AG04450 (cell line): ENCODE data around the gene PHC2. TPM values are rescaled to one million over a fixed set of nuclear protein-coding genes. Genes with fewer than 3 reads are reported as not detected.

Source experiments
- CTCF ChIA-PET: fragments of 300-600, 350-600 bp; formaldehyde crosslinking; extraction: SDS; loops from one replicate; lab custom pipeline; 2022; ENCODE audit warnings: antibody characterized with exemption, inconsistent platforms; lab: Charles Lee
- POLR2A ChIA-PET: fragments of 350-600 bp; formaldehyde crosslinking; extraction: SDS; loops from one replicate; lab custom pipeline; 2021; ENCODE audit warnings: antibody characterized with exemption, inconsistent platforms; lab: Yijun Ruan, JAX
- DNase-seq: peaks from one replicate; pipeline ENCODE4 v3.0.0-alpha.2; 2011; ENCODE audit warnings: low read depth, low spot score
- H3K27ac ChIP-seq: one replicate; pipeline ENCODE4 v1.5.1; 2012; ENCODE audit warnings: low read depth, low read length, control low read depth
- H3K27me3 ChIP-seq: one replicate; pipeline ENCODE4 v1.6.0; 2012; ENCODE audit warnings: low read length; ENCODE audit not compliant: control insufficient read depth, insufficient read depth
- H3K4me3 ChIP-seq: 2 replicates; pipeline ENCODE4 v1.5.1; 2011; ENCODE audit warnings: mild to moderate bottlenecking, low read depth, low read length, control low read depth
- H3K9me3 ChIP-seq: 2 replicates; pipeline ENCODE4 v1.5.1; 2012; ENCODE audit warnings: low read length; ENCODE audit not compliant: control insufficient read depth, insufficient read depth
- polyA plus RNA-seq: library from polyadenylated mRNA; depleted of rRNA; stranded (reverse); fragments of >200 nt; gene quantifications from 2 replicates; pipeline ENCODE4 v1.2.3, GENCODE V29; 2011
- TF ChIP-seq, protein P1 (sequence below): IDR thresholded peaks from 2 replicates; pipeline ENCODE4 v1.5.1; 2011; ENCODE audit warnings: low read depth, low read length, control low read depth, inconsistent platforms

The PHC2 gene
- polyA plus RNA-seq, 1 experiment = 47.1 TPM

DNA sequence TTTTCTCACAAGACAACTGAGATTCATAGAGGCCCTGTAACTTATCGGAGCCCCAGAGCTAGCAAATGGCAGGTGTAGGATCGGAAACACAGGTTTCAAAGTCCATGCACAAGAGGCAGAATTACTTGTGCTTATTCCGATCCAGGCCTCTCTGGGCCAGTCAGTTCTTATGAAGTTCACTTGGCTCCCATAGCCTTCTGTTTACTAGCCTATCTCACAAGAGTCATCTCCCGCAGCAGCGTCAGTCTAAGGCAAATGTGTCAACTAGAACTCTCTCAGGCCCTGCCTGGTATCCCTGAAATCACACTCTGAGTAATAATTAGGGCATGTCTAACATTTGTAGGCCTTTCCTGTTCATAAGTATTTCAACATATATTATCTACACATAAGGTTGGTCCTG lies 43.3 kb downstream of the PHC2 start:
- TF ChIP-seq, protein P1, sequence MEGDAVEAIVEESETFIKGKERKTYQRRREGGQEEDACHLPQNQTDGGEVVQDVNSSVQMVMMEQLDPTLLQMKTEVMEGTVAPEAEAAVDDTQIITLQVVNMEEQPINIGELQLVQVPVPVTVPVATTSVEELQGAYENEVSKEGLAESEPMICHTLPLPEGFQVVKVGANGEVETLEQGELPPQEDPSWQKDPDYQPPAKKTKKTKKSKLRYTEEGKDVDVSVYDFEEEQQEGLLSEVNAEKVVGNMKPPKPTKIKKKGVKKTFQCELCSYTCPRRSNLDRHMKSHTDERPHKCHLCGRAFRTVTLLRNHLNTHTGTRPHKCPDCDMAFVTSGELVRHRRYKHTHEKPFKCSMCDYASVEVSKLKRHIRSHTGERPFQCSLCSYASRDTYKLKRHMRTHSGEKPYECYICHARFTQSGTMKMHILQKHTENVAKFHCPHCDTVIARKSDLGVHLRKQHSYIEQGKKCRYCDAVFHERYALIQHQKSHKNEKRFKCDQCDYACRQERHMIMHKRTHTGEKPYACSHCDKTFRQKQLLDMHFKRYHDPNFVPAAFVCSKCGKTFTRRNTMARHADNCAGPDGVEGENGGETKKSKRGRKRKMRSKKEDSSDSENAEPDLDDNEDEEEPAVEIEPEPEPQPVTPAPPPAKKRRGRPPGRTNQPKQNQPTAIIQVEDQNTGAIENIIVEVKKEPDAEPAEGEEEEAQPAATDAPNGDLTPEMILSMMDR = no peak
- ChIA-PET POLR2A (interaction anchor here (0.7 kb wide), 1 partner anchor 161 kb away, joined by 6 read pairs; no protein-coding TSS in a partner anchor), CTCF (interaction anchor here (0.7 to 1.1 kb wide), 3 partner anchors 26 to 292 kb away, joined by 3 read pairs; no protein-coding TSS in a partner anchor)

DNA sequence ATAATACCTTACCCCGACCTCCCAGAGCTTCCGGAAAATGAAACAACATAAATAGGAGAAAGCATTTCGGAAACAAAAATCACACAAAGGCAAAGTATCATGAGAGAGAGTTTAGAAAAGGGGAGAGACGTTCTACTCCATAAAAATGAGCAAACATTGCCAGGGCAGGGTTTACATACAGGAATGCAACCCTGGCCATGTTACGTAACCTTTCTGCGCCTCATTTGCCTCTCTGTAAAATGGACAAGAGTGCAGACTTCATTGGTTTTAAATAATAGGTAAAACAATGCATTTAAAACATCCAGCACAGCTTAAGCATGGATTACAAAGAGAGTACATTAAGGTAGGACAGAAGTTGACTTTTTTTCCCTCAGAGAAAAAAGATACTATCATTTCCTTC lies 45.6 kb downstream of the PHC2 start:
- TF ChIP-seq, protein P1 = no peak
- POLR2A ChIA-PET = no interaction called here

More for the DNA sequence above, 43.3 kb downstream of the PHC2 start:
- H3K9me3 ChIP-seq = no peaks in the 10 kb centered on the region
- no peaks in the 10 kb centered on the region for H3K27me3 ChIP-seq
- H3K4me3 ChIP-seq = no peak overlapping the region
- H3K27ac ChIP-seq = peak overlapping the region; percentile 71
- DNase-seq = no peak

GRCh38 chr1:33384040-33384812 lies 46.7 kb downstream of the PHC2 start:
- Histone ChIP-seq H3K9me3 (no peaks in the 10 kb centered on the region), H3K27ac (peak overlapping the region; percentile 67), H3K27me3 (no peaks in the 10 kb centered on the region), H3K4me3 (no peak overlapping the region)
- ChIA-PET CTCF (interaction anchor here (1.4 to 2.6 kb wide), 2 partner anchors 86 to 258 kb away, joined by 3 to 10 read pairs; no protein-coding TSS in a partner anchor), POLR2A (no interaction called here)
- TF ChIP-seq, protein P1 = no peak
- DNase-seq = no peak

More for the DNA sequence above, 45.6 kb downstream of the PHC2 start:
- H3K4me3 ChIP-seq = no peak overlapping the region
- H3K27ac ChIP-seq = no peak overlapping the region
- CTCF ChIA-PET = interaction anchor here (1.4 to 2.6 kb wide), 2 partner anchors 85 to 259 kb away, joined by 3 to 10 read pairs; no protein-coding TSS in a partner anchor
- DNase-seq = no peak
- no peaks in the 10 kb centered on the region for H3K9me3 ChIP-seq
- no peaks in the 10 kb centered on the region for H3K27me3 ChIP-seq

GRCh38 chr1:33383489-33383888 lies 47.4 kb downstream of the PHC2 start:
- no peak for DNase-seq
- H3K4me3 ChIP-seq = no peak overlapping the region
- no peak overlapping the region for H3K27ac ChIP-seq
- POLR2A ChIA-PET = no interaction called here
- TF ChIP-seq, protein P1 = no peak
- no peaks in the 10 kb centered on the region for H3K27me3 ChIP-seq
- no peaks in the 10 kb centered on the region for H3K9me3 ChIP-seq
- CTCF ChIA-PET = interaction anchor here (2.6 kb wide), 1 partner anchor 87 kb away, joined by 10 read pairs; no protein-coding TSS in a partner anchor
